A549 (cell line): ENCODE results near the gene NR1H2. TPM values are rescaled to one million over a fixed set of nuclear protein-coding genes. Genes with fewer than 3 reads are reported as not detected.
A peak's percentile ranks its signal among the peaks of the same experiment; 100 is the strongest.

Experiments
- ATAC-seq, 2 experiments: fragments of 200-7000 bp in 1 of 2; fragments of >200 bp in 1 of 2; cut with Nextera tagmentation in 1 of 2; cut with Tn5 transposase in 1 of 2; 3 replicates each; pipeline versions ENCODE4 v1.8.0 to v1.9.1; 2018 to 2020; ENCODE audit warnings: mild to moderate bottlenecking in 1 of 2, moderate library complexity in 1 of 2
- CTCF ChIA-PET: fragments of 300-600 bp; sonication (Branson Sonifier 250); formaldehyde crosslinking; extraction: SDS; loops from one replicate; lab custom pipeline; 2021; ENCODE audit warnings: antibody characterized with exemption, inconsistent platforms; lab: Yijun Ruan, JAX
- POLR2A ChIA-PET: fragments of 350-600 bp; formaldehyde crosslinking; extraction: SDS; loops from one replicate; lab custom pipeline; 2021; ENCODE audit warnings: antibody characterized with exemption, inconsistent platforms; lab: Yijun Ruan, JAX
- DNase-seq, 2 experiments: peaks; one replicate each; pipeline versions ENCODE4 v3.0.0 to v3.0.0-alpha.2; 2011 to 2016; ENCODE audit warnings: low read depth in 1 of 2, low spot score in 1 of 2
- FAIRE-seq: peaks from 2 replicates; lab custom pipeline; 2011; peaks lifted over from hg19 to GRCh38; lab: Jason Lieb, UNC
- H3K27ac ChIP-seq, 2 experiments: fragments of >200 bp; sonication (Bioruptor Twin); formaldehyde crosslinking; 3 replicates each; pipeline ENCODE4 v1.5.1; 2016 to 2017
- H3K4me1 ChIP-seq: fragments of >200 bp; sonication (Bioruptor Twin); formaldehyde crosslinking; 3 replicates; pipeline ENCODE4 v1.6.1; 2016
- H3K4me2 ChIP-seq: fragments of >200 bp; sonication (Bioruptor Twin); formaldehyde crosslinking; 3 replicates; pipeline ENCODE4 v1.6.1; 2016
- H3K4me3 ChIP-seq: fragments of >200 bp; sonication (Bioruptor Twin); formaldehyde crosslinking; 3 replicates; pipeline ENCODE4 v1.5.1; 2016
- H3K9me3 ChIP-seq: fragments of >200 bp; sonication (Bioruptor Twin); formaldehyde crosslinking; 3 replicates; pipeline ENCODE4 v1.6.1; 2016
- BHLHE40 ChIP-seq: IDR thresholded peaks from 2 replicates; pipeline ENCODE4 v1.6.1; 2012; ENCODE audit warnings: low read depth, low read length, inconsistent platforms
- CEBPB ChIP-seq, 2 experiments: fragments of >200 bp in 1 of 2; sonication (Bioruptor Twin) in 1 of 2; formaldehyde crosslinking in 1 of 2; IDR thresholded peaks; 2 replicates each; pipeline ENCODE4 v1.6.1; 2012 to 2016
- CHD4 ChIP-seq: fragments of 200-600 bp; sonication (generic); IDR thresholded peaks from 2 replicates; pipeline ENCODE4 v1.6.1; 2016; ENCODE audit warnings: antibody characterized with exemption, mild to moderate bottlenecking, borderline replicate concordance
- EHF ChIP-seq: fragments of 250-450 bp; sonication (Bioruptor Pico); IDR thresholded peaks from 2 replicates; pipeline ENCODE4 v1.5.0; 2020; ENCODE audit warnings: mild to moderate bottlenecking
- EHMT2 ChIP-seq: fragments of 200-600 bp; sonication (generic); IDR thresholded peaks from 2 replicates; pipeline ENCODE4 v1.6.1; 2016; ENCODE audit warnings: antibody characterized with exemption, low read depth, mild to moderate bottlenecking, moderate library complexity
- FOSL2 ChIP-seq, 2 experiments: fragments of 450-650 bp in 1 of 2; fragments of >200 bp in 1 of 2; sonication (Bioruptor Twin) in 1 of 2; formaldehyde crosslinking; IDR thresholded peaks; 2 replicates each; pipeline versions ENCODE4 v1.5.0 to v1.6.1; 2016 to 2020; ENCODE audit warnings: mild to moderate bottlenecking in 1 of 2, moderate library complexity in 1 of 2
- HEYL ChIP-seq: fragments of 250-450 bp; sonication (Bioruptor Pico); IDR thresholded peaks from 2 replicates; pipeline ENCODE4 v1.8.0; 2021; ENCODE audit warnings: mild to moderate bottlenecking, moderate library complexity
- NFE2L2 ChIP-seq: fragments of 150-350 bp; conservative IDR thresholded peaks from 2 replicates; pipeline ENCODE4 v1.6.1; 2014; ENCODE audit warnings: low read length
- PHF8 ChIP-seq: fragments of 200-600 bp; sonication (generic); IDR thresholded peaks from 2 replicates; pipeline ENCODE4 v1.6.1; 2016; ENCODE audit warnings: low read depth, mild to moderate bottlenecking, antibody characterized with exemption, moderate library complexity, borderline replicate concordance
- POLR2A ChIP-seq: IDR thresholded peaks from 2 replicates; pipeline ENCODE4 v1.6.1; 2012; ENCODE audit warnings: mild to moderate bottlenecking, low read length
- POLR2AphosphoS2 ChIP-seq: conservative IDR thresholded peaks from 2 replicates; pipeline ENCODE4 v1.6.1; 2012; ENCODE audit warnings: low read length, improper control_type of control experiment, inconsistent platforms
- RAD21 ChIP-seq, 2 experiments: fragments of >200 bp in 1 of 2; sonication (Bioruptor Twin) in 1 of 2; formaldehyde crosslinking in 1 of 2; IDR thresholded peaks in 1 of 2; conservative IDR thresholded peaks in 1 of 2; 2 replicates in 1 of 2; 3 replicates in 1 of 2; pipeline ENCODE4 v1.6.1; 2012 to 2018; ENCODE audit warnings: inconsistent platforms in 1 of 2
- RCOR1 ChIP-seq: fragments of 150-350 bp; IDR thresholded peaks from 2 replicates; pipeline ENCODE4 v1.6.1; 2014; ENCODE audit warnings: antibody characterized with exemption, low read length, low read depth
- RFX5 ChIP-seq: fragments of 450-650 bp; IDR thresholded peaks from 2 replicates; pipeline ENCODE4 v1.7.1; 2014; ENCODE audit warnings: antibody characterized with exemption, mild to moderate bottlenecking, moderate library complexity
- RNF2 ChIP-seq: fragments of 200-600 bp; sonication (generic); IDR thresholded peaks from 2 replicates; pipeline ENCODE4 v1.6.1; 2016; ENCODE audit warnings: low read depth, mild to moderate bottlenecking, antibody characterized with exemption, moderate library complexity, borderline replicate concordance
- TFCP2L1 ChIP-seq: fragments of 250-450 bp; sonication (Bioruptor Pico); IDR thresholded peaks from 2 replicates; pipeline ENCODE4 v1.5.0; 2021; ENCODE audit warnings: mild to moderate bottlenecking
- TP53 ChIP-seq: fragments of 250-450 bp; sonication (Bioruptor Pico); IDR thresholded peaks from 2 replicates; pipeline ENCODE4 v1.5.0; 2021; ENCODE audit warnings: mild to moderate bottlenecking, moderate library complexity
- ZFP36 ChIP-seq: fragments of 450-650 bp; IDR thresholded peaks from 2 replicates; pipeline ENCODE4 v1.6.1; 2014; ENCODE audit warnings: borderline replicate concordance; ENCODE audit not compliant: partially characterized antibody
- WGBS: methylation state at CpG from one replicate; pipeline ENCODE4 v1.1.6; 2017; ENCODE audit errors: missing lambda C conversion rate; 5-methylcytosine and 5-hydroxymethylcytosine counted together
- polyA plus RNA-seq, 4 experiments: library from polyadenylated mRNA; depleted of rRNA in 3 of 4; stranded (reverse); fragments of >200 nt; fragmentation: RNase III in 1 of 4; extraction: RNeasy Plus Mini Kit Qiagen cat#74134 plus additional on column Dnase treatment in 1 of 4; gene quantifications; 2 replicates in 3 of 4; 3 replicates in 1 of 4; pipeline ENCODE4 v1.2.3, GENCODE V29; 2011 to 2017
- TF ChIP-seq, protein P1 (sequence below): fragments of 150-350 bp; IDR thresholded peaks from 2 replicates; pipeline ENCODE4 v1.6.1; 2014; ENCODE audit warnings: low read depth, mild to moderate bottlenecking, low read length
- TF ChIP-seq, protein P2 (sequence below): fragments of >200 bp; sonication (Bioruptor Twin); formaldehyde crosslinking; IDR thresholded peaks from 3 replicates; pipeline ENCODE4 v1.6.1; 2016
- TF ChIP-seq, protein P3 (sequence below): fragments of >200 bp; sonication (Bioruptor Twin); formaldehyde crosslinking; IDR thresholded peaks from 3 replicates; pipeline ENCODE4 v1.5.1; 2016
- TF ChIP-seq, protein P4 (sequence below): fragments of 250-450 bp; sonication (Bioruptor Pico); IDR thresholded peaks from 2 replicates; pipeline ENCODE4 v1.5.0; 2021; ENCODE audit warnings: mild to moderate bottlenecking, moderate library complexity, borderline replicate concordance

Gene NR1H2
- polyA plus RNA-seq, 2 of the 4 experiments (the other 2 are of a cell fraction): 39.3 to 67.0 TPM

DNA sequence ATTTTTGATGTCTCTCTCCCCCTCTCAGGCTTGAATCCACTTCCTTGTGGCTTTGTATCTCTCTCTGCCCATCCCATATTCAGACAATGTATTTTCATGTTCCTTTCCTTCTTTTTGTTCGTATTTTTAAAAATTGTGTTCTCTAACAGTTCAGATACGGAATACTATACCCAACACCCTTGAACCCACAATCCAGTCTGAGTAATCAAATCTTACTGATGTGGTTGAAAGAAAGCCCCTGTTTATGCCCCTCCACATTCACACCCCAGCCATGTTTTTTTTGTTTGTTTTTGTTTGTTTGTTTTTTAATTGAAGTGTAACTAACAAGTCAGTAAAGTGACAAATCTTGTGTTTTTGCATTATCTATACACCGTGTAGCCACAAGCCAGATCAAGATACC, 43.9 kb downstream of the NR1H2 start:
- TF ChIP-seq, protein P1, sequence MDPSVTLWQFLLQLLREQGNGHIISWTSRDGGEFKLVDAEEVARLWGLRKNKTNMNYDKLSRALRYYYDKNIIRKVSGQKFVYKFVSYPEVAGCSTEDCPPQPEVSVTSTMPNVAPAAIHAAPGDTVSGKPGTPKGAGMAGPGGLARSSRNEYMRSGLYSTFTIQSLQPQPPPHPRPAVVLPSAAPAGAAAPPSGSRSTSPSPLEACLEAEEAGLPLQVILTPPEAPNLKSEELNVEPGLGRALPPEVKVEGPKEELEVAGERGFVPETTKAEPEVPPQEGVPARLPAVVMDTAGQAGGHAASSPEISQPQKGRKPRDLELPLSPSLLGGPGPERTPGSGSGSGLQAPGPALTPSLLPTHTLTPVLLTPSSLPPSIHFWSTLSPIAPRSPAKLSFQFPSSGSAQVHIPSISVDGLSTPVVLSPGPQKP: no peak
- TF ChIP-seq RCOR1 (no peak), PHF8 (no peak), RAD21 (conservative IDR thresholded peaks at IDR 0.05 in 1 of 2, IDR thresholded peaks at IDR 0.05 in 1 of 2) (no peak), EHF (CRISPR knock-in tag) (no peak), POLR2A (no peak), POLR2AphosphoS2 (no peak), FOSL2 (IDR thresholded peaks at IDR 0.05) (no peak), FOSL2 (CRISPR knock-in tag; IDR thresholded peaks at IDR 0.05) (no peak)
- TF ChIP-seq, protein P2, sequence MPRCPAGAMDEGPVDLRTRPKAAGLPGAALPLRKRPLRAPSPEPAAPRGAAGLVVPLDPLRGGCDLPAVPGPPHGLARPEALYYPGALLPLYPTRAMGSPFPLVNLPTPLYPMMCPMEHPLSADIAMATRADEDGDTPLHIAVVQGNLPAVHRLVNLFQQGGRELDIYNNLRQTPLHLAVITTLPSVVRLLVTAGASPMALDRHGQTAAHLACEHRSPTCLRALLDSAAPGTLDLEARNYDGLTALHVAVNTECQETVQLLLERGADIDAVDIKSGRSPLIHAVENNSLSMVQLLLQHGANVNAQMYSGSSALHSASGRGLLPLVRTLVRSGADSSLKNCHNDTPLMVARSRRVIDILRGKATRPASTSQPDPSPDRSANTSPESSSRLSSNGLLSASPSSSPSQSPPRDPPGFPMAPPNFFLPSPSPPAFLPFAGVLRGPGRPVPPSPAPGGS: no peak
- TF ChIP-seq, protein P3, sequence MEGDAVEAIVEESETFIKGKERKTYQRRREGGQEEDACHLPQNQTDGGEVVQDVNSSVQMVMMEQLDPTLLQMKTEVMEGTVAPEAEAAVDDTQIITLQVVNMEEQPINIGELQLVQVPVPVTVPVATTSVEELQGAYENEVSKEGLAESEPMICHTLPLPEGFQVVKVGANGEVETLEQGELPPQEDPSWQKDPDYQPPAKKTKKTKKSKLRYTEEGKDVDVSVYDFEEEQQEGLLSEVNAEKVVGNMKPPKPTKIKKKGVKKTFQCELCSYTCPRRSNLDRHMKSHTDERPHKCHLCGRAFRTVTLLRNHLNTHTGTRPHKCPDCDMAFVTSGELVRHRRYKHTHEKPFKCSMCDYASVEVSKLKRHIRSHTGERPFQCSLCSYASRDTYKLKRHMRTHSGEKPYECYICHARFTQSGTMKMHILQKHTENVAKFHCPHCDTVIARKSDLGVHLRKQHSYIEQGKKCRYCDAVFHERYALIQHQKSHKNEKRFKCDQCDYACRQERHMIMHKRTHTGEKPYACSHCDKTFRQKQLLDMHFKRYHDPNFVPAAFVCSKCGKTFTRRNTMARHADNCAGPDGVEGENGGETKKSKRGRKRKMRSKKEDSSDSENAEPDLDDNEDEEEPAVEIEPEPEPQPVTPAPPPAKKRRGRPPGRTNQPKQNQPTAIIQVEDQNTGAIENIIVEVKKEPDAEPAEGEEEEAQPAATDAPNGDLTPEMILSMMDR: no peak
- CTCF ChIA-PET: interaction anchor here (1.0 to 2.7 kb wide), 4 partner anchors 17 to 51 kb away, joined by 3 to 8 read pairs (median 4); no protein-coding TSS in a partner anchor

DNA sequence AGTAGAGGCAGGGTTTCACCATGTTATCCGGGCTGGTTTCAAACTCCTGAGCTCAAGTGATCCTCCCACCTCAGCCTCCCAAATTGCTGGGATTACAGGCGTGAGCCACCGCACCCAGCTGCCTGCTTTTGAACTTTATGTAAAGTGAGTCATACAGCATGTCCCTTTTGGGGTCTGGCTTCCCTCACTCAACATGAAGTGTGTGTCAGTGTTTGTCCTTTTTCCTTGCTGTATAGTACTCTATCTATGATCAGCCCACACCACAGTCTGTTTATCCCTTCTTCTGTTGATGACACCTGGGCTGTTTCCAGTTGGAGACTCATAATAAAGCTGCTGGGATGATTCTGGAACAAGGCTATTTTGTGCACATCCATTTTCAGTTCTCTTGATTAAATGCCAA, 44.6 kb downstream of the NR1H2 start:
- POLR2A ChIA-PET: no interaction called here
- no peak overlapping the region for H3K27ac ChIP-seq
- H3K4me2 ChIP-seq: no peak overlapping the region
- no peak for TF ChIP-seq RFX5
- no peak for TF ChIP-seq CEBPB (IDR thresholded peaks at IDR 0.05)
- TF ChIP-seq CHD4: peak; percentile 40; the same call in 1 of the 2 replicates
- TF ChIP-seq, all 56 proteins: peak for 1
- no peak overlapping the region for H3K4me3 ChIP-seq
- no peaks in the 10 kb centered on the region for H3K4me1 ChIP-seq
- FAIRE-seq (no peak), DNase-seq (no peak), ATAC-seq (no peak)
- 74% methylated on average over 3 of the region's 3 CpGs for WGBS
- CTCF ChIA-PET: interaction anchor here (2.7 to 5.8 kb wide), 2 partner anchors 18 to 41 kb away, joined by 8 to 36 read pairs; no protein-coding TSS in a partner anchor
- H3K9me3 ChIP-seq: no peaks in the 10 kb centered on the region

More for the DNA sequence above, 43.9 kb downstream of the NR1H2 start:
- FAIRE-seq (no peak), ATAC-seq (no peak), DNase-seq (no peak)
- Histone ChIP-seq H3K27ac (no peak overlapping the region), H3K4me2 (no peak overlapping the region), H3K9me3 (no peaks in the 10 kb centered on the region), H3K4me3 (no peak overlapping the region), H3K4me1 (no peaks in the 10 kb centered on the region)
- WGBS: 55% methylated on average over 3 of the region's 3 CpGs
- POLR2A ChIA-PET: no interaction called here

DNA sequence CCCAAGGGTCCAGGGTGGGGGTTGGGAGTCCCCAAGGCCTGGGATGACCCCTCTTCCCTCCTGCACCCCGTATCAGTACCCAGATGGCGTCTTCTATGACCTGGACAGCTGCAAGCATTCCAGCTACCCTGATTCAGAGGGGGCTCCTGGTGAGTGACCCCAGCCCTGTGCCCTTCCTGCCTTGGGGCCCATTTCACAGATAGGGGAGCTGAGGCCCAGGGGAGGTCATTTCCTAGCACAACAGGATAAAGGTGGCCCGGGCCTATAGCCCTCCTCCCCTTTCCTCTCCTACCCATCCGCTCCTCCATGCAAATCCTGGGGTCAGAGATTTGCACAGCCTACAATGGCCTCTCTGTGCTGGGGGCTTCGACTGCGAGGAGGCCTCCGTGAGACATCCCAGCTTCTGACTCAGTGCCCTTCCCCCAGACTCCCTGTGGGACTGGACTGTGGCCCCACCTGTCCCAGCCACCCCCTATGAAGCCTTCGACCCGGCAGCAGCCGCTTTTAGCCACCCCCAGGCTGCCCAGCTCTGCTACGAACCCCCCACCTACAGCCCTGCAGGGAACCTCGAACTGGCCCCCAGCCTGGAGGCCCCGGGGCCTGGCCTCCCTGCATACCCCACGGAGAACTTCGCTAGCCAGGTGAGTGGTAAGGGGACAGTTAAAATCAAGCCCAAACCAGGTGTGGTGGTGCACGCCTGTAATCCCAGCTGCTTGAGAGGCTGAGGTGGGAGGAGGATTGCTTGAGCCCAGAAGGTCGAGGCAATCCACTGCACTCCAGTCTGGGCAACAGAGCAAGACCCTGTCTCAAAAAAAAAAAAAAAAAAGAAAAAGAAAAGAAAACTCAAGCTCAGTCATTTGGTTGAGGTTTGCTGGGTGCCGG, 46.4 kb downstream of the NR1H2 start:
- DNase-seq: no peak
- Histone ChIP-seq H3K9me3 (no peaks in the 10 kb centered on the region), H3K27ac (no peak overlapping the region), H3K4me2 (no peak overlapping the region), H3K4me3 (no peak overlapping the region), H3K4me1 (no peaks in the 10 kb centered on the region)
- CTCF ChIA-PET: interaction anchor here (0.8 to 5.8 kb wide), 7 partner anchors 9 to 56 kb away, joined by 3 to 36 read pairs (median 5); no protein-coding TSS in a partner anchor
- WGBS: 79% methylated on average over 12 of the region's 18 CpGs
- FAIRE-seq: no peak
- TF ChIP-seq NFE2L2 (no peak), ZFP36 (no peak), RCOR1 (no peak), BHLHE40 (no peak), EHMT2 (no peak), TP53 (CRISPR knock-in tag) (no peak), PHF8 (no peak), TFCP2L1 (CRISPR knock-in tag) (no peak), RFX5 (no peak), RNF2 (no peak), HEYL (CRISPR knock-in tag) (no peak)
- TF ChIP-seq, protein P4, sequence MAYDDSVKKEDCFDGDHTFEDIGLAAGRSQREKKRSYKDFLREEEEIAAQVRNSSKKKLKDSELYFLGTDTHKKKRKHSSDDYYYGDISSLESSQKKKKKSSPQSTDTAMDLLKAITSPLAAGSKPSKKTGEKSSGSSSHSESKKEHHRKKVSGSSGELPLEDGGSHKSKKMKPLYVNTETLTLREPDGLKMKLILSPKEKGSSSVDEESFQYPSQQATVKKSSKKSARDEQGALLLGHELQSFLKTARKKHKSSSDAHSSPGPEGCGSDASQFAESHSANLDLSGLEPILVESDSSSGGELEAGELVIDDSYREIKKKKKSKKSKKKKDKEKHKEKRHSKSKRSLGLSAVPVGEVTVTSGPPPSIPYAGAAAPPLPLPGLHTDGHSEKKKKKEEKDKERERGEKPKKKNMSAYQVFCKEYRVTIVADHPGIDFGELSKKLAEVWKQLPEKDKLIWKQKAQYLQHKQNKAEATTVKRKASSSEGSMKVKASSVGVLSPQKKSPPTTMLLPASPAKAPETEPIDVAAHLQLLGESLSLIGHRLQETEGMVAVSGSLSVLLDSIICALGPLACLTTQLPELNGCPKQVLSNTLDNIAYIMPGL: no peak
- TF ChIP-seq, protein P2: no peak
- POLR2A ChIA-PET: no interaction called here
- no peak for ATAC-seq
